Measurements from ENCODE around the gene CCDC85A. TPM values are rescaled to one million over a fixed set of nuclear protein-coding genes. Genes with fewer than 3 reads are reported as not detected.
A peak's percentile ranks its signal among the peaks of the same experiment; 100 is the strongest.
"Not testable (repeated sequence)": the region's sequence is repeated elsewhere in the genome, so short reads cannot be mapped to it uniquely, and the experiment has no call there.

CCDC85A gene
- total RNA-seq: 10 to 100 TPM; 11.6 to 41.7 (median 26.1) TPM

- H3K27ac ChIP-seq: peak within 1 kb of the TSS; percentile 79 to 89 (median 86)
- TF ChIP-seq POLR2A (IDR thresholded peaks at IDR 0.05): peak in 1 of 4 donors; percentile 44
- no peak for TF ChIP-seq EP300 (IDR thresholded peaks at IDR 0.05)
- TF ChIP-seq, protein P1, sequence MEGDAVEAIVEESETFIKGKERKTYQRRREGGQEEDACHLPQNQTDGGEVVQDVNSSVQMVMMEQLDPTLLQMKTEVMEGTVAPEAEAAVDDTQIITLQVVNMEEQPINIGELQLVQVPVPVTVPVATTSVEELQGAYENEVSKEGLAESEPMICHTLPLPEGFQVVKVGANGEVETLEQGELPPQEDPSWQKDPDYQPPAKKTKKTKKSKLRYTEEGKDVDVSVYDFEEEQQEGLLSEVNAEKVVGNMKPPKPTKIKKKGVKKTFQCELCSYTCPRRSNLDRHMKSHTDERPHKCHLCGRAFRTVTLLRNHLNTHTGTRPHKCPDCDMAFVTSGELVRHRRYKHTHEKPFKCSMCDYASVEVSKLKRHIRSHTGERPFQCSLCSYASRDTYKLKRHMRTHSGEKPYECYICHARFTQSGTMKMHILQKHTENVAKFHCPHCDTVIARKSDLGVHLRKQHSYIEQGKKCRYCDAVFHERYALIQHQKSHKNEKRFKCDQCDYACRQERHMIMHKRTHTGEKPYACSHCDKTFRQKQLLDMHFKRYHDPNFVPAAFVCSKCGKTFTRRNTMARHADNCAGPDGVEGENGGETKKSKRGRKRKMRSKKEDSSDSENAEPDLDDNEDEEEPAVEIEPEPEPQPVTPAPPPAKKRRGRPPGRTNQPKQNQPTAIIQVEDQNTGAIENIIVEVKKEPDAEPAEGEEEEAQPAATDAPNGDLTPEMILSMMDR (IDR thresholded peaks at IDR 0.05): peak; percentile 85 to 95 (median 90)
- ATAC-seq (ENCODE audit: low FRiP score in 2 of 2) (peak; percentile 94 to 95), DNase-seq (peak; percentile 85 to 98)
- H3K27me3 ChIP-seq: peaks cover 0 to 9% (median 4%) of the 10 kb centered on the region in 4 donors
- H3K9me3 ChIP-seq: no peaks in the 10 kb centered on the region
- peaks cover 19 to 33% (median 25%) of the 10 kb centered on the region in 4 donors for H3K4me1 ChIP-seq
- H3K36me3 ChIP-seq: no peaks in the 10 kb centered on the region
- H3K4me3 ChIP-seq: peak within 1 kb of the TSS; percentile 63 to 87 (median 78)
- 1% methylated on average over 40 to 69 of the region's 86 CpGs for WGBS, 2 donors
Measured at GRCh38 chr2:56183643-56184499, at the start of gene CCDC85A. TSS of gene CCDC85A (plus strand) at chr2:56183990. CDS start at chr2:56184625, 635 bp downstream.

- no peak for TF ChIP-seq POLR2A (IDR thresholded peaks at IDR 0.05)
- no peak for TF ChIP-seq POLR2AphosphoS5 (IDR thresholded peaks at IDR 0.05)
- TF ChIP-seq, protein P1 (IDR thresholded peaks at IDR 0.05): no peak
- TF ChIP-seq EP300 (IDR thresholded peaks at IDR 0.05): no peak
- H3K4me3 ChIP-seq: no peak overlapping the region
- 85 to 88% methylated on average over 4 of the region's 4 CpGs for WGBS, 2 donors
- ATAC-seq (ENCODE audit: low FRiP score in 2 of 2) (no peak), DNase-seq (no peak)
- H3K27ac ChIP-seq: no peak overlapping the region
- no peaks in the 10 kb centered on the region for H3K27me3 ChIP-seq
- H3K9me3 ChIP-seq: no peaks in the 10 kb centered on the region
- peaks cover 0 to 9% (median 0%) of the 10 kb centered on the region in 4 donors for H3K4me1 ChIP-seq
- H3K36me3 ChIP-seq: no peaks in the 10 kb centered on the region
Measured at GRCh38 chr2:56134861-56135260, 48.9 kb upstream of the CCDC85A start.

DNA sequence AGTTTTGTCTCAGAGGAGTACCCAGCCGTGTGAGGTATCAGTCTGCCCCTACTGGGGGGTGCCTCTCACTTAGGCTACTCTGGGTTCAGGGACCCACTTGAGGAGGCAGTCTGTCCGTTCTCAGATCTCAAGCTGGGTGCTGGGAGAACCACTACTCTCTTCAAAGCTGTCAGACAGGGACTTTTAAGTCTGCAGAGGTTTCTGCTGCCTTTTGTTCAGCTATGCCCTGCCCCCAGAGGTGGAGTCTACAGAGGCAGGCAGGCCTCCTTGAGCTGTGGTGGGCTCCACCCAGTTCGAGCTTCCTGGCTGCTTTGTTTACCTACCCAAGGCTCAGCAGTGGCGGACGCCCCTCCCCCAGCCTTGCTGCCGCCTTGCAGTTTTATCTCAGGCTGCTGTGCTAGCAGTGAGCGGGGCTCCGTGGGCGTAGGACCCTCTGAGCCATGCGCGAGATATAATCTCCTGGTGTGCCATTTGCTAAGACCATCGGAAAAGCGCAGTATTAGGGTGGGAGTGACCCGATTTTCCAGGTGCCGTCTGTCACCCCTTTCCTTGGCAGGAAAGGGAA is 41.2 kb upstream of the CCDC85A start:
- DNase-seq: peak in 1 of 2 donors; percentile 34
- WGBS, 2 donors: 87 to 98% methylated on average over 8 to 15 of the region's 15 CpGs
- not testable (repeated sequence) for H3K4me1 ChIP-seq; H3K9me3 ChIP-seq; H3K4me3 ChIP-seq; H3K27ac ChIP-seq; H3K27me3 ChIP-seq; H3K36me3 ChIP-seq; ATAC-seq (ENCODE audit: low FRiP score in 2 of 2)

DNA sequence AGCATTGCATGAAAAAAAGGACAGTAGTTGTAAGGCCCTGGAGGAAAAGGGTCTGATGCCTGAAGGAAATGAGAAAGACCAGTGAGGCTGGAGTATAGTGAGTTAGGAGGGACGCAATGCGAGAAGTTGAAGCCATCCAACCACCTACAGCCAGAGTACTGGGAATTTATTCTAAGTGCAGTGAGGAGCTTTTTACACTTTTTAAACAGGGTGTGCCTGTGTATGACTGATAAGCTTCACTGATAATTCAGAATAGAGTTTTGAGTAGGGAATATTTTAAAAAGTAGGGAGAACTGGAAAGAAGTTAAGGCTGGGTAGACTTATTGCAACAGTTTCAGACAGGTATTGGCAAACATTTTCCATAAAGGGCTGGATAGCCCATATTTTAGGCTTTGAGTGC is 35.9 kb upstream of the CCDC85A start:
- WGBS, 2 donors: 88 to 93% methylated on average over 2 of the region's 2 CpGs
- Histone ChIP-seq H3K27me3 (no peaks in the 10 kb centered on the region), H3K4me3 (no peak overlapping the region), H3K4me1 (no peaks in the 10 kb centered on the region), H3K36me3 (no peaks in the 10 kb centered on the region), H3K27ac (no peak overlapping the region), H3K9me3 (no peaks in the 10 kb centered on the region)
- TF ChIP-seq POLR2A (IDR thresholded peaks at IDR 0.05) (no peak), POLR2AphosphoS5 (IDR thresholded peaks at IDR 0.05) (no peak)
- DNase-seq (no peak), ATAC-seq (ENCODE audit: low FRiP score in 2 of 2) (no peak)

DNA sequence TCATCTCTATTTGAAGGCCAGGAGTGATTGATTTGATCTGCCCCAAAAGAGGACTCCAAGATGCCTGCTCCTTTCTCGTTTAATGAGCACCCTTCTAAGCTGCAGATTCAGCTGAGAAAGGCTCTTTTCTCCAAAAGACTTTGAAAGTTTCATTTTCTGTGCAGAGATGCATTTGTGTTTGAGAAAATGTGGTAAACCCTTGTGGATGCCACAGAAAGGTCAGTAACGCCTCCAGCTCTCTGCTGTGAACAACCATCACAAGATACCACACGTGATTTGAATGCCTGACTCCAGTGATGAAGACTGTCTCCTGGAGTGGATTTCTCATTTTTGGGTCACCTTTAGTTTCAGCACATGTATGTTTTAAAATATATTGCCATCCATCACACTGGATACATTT is 35.0 kb upstream of the CCDC85A start:
- no peak for TF ChIP-seq EP300 (IDR thresholded peaks at IDR 0.05)
- TF ChIP-seq, protein P1 (IDR thresholded peaks at IDR 0.05): no peak
- no peak for TF ChIP-seq POLR2AphosphoS5 (IDR thresholded peaks at IDR 0.05)
- TF ChIP-seq POLR2A (IDR thresholded peaks at IDR 0.05): no peak
- H3K9me3 ChIP-seq: no peaks in the 10 kb centered on the region
- no peak for ATAC-seq (ENCODE audit: low FRiP score in 2 of 2)
- H3K36me3 ChIP-seq: no peaks in the 10 kb centered on the region
- no peak for DNase-seq
- H3K27ac ChIP-seq: no peak overlapping the region
- no peaks in the 10 kb centered on the region for H3K27me3 ChIP-seq
- WGBS, 2 donors: 63 to 69% methylated on average over 3 of the region's 3 CpGs
- H3K4me1 ChIP-seq: no peaks in the 10 kb centered on the region
- H3K4me3 ChIP-seq: no peak overlapping the region
